ENCODE data around the gene PRIM1. TPM values are rescaled to one million over a fixed set of nuclear protein-coding genes. Genes with fewer than 3 reads are reported as not detected.
"Not testable (repeated sequence)": the region's sequence is repeated elsewhere in the genome, so short reads cannot be mapped to it uniquely, and the experiment has no call there.

Gene PRIM1
- total RNA-seq, 1 experiment from 2014 or later, result 52.5 TPM

- no peak for DNase-seq (ENCODE audit: low read depth)
Observed at GRCh38 chr12:56760460-56760859, 8.3 kb upstream of the PRIM1 start.

DNA sequence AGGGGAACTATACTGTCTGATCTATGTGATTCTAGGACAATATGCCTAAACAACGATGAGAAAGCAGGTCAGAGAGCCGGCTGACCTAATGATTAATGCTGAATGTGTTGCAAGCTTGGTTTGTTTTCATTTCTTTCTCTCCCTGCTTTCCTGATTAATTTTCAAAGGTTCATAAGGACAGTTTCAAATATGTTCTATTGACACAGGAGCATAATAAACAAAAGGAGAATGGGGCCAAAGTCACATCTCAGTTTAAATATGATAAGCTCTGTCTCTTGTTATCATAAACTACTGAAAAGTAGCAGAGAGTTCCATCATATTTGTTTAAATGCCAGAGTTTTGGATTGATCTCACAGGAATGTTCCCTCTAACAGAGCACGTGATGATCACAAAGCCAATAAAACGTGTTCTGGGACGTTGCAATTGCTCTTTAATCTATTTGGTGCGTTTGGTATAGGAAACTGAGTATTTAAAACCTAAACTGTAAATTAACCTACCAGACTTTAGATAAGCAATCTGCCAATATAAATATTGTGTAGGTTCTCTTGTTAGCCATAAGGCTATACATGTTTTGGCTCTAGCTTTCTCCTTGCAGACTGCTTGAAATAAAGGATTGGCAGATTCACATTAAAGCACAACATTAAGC lies 7.3 kb upstream of the PRIM1 start:
- no peak for DNase-seq (ENCODE audit: low read depth)

GRCh38 chr12:56758728-56759262 lies 6.7 kb upstream of the PRIM1 start:
- DNase-seq (ENCODE audit: low read depth), result no peak

DNA sequence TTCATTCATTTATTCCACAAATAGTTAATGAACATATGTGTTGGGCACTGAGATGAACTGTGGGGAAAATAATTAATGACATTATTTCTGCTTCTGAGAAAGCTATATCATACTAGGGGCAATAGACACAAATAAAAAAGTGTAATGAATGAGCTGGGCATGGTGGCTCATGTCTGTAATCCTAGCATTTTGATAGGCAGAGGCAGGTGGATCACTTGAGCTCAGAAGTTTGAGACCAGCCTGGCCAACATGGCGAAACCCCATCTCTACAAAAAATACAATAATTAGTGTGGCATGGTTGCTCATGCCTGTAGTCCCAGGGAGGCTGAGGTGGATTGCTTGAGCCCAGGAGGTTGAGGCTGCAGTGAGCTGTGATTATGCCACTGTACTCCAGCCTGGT lies 5.8 kb upstream of the PRIM1 start:
- DNase-seq (ENCODE audit: low read depth), result not testable (repeated sequence)

DNA sequence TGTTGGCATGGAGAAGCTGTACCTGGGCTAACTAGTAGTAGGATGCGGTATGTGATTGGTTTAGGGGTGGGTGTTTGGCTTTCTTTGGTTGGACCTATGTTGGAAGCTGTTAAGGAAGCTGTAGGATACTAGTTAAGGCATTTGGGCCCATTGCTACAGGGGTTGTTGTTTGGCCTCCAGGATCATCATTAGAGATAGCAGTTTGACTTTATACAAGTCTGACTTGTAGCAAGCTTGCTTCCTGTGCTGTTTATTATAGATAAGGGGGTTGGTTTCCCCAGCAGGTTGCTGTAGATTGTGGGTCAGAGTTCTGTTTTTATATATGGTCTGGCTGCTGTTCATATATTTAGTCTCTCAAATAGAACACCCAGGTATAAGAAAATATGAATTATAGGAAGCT lies 1.4 kb upstream of the PRIM1 start:
- no peak for DNase-seq (ENCODE audit: low read depth)

GRCh38 chr12:56750596-56750995 lies 1.5 kb downstream of the PRIM1 start:
- DNase-seq (ENCODE audit: low read depth), result not testable (repeated sequence)

GRCh38 chr12:56749853-56750252 lies 2.3 kb downstream of the PRIM1 start:
- DNase-seq (ENCODE audit: low read depth), result no peak

DNA sequence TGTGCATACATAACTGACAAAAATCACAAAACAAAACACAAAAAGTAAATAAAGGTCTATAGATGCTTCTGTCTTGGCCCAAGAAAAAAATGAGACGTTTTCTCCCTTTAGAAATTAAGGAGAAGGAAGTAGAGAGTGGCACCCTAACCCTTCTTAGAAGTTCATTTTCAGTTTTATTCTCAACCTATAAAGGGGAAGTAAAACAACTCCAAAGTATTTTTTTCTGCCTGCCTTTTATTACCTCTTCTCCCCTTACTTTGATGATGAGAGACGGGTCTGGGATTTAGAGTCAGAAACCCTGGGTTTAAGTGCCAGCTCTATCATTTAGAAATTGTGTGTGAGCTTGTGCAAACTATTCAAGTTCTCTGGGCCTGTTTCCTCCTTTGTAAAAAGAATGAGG lies 2.8 kb downstream of the PRIM1 start:
- no peak for DNase-seq (ENCODE audit: low read depth)

- DNase-seq (ENCODE audit: low read depth), result no peak
Observed at GRCh38 chr12:56728139-56728861, 23.8 kb downstream of the PRIM1 start.

DNA sequence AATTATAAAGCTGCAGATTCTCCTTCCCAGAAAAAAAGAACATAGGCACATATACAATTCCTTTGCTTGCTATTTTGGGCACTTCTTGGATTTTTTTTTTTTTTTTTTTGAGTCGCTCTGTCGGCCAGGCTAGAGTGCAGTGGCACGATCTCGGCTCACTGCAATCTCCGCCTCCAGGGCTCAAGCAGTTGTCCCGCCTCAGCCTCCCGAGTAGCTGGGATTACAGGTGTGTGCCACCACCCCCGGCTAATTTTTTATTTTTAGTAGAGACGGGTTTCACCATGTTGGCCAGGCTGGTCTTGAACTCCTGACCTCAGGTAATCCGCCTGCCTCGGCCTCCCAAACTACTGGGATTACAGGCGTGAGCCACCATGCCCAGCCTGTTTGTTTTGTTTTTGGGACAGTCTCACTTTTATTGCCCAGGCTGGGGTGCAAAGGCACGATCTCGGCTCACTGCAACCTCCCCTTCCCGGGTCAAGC lies 25.9 kb downstream of the PRIM1 start:
- not testable (repeated sequence) for DNase-seq (ENCODE audit: low read depth)

GRCh38 chr12:56725723-56726102 lies 26.4 kb downstream of the PRIM1 start:
- no peak for DNase-seq (ENCODE audit: low read depth)

DNA sequence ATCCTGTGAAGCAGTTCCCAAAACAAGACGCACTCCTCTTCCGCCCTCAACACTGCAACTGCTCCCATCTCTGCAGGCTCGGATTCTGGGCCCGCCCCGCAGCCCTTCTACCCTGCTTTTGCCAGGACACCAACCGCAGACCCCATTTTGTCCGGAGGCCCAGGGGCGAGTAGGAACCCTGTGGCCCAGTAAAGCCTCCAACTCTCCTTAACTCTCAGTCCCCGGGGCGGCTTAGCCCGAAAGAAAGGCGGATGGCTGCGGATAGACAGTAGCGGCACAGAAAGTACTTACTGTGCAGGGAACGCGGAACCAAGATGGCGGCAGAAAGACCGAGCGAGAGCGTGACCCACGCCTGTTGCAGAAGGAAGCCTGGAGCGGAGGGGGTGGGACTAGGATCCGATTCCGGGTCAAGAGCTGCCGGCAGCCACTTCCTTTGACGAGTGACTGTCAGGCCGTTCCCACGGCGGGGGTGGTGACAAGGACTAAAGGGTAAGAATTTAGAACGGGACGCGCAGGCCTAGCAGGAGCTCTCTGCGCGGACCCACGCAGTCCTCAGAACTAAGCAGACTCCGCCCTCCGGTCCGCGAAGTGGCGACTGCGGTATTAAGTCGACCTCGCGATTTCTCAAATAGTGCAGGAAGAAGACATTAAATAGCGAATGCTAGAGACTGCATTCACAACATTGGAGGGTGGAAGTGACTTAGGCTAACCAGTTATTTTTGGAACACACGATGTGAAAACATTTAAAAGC lies 27.0 kb downstream of the PRIM1 start, which contains the start of gene NACA:
TSS of gene NACA (minus strand) at position 328 of the 751 bp plus-strand sequence. CDS start 778 bp downstream, outside the sequence.
- DNase-seq (ENCODE audit: low read depth), result peak; percentile 98

DNA sequence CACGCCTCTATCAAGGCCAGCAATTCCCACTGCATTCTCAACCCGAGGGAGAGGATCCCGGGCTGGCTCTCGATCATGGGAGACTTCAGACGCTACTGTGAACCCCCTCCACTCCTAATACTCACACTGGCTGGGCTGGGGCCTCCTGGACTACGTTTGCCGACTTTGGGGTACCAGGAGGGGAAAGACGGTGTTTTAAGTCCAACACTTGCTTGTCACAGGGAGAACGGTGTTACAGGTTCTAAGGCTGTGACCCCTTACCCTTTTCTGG lies 27.5 kb downstream of the PRIM1 start:
- DNase-seq (ENCODE audit: low read depth), result no peak

- peak; percentile 71 for DNase-seq (ENCODE audit: low read depth)
Observed at GRCh38 chr12:56723889-56724700, 28.0 kb downstream of the PRIM1 start.

GRCh38 chr12:56723352-56723751 lies 28.8 kb downstream of the PRIM1 start:
- no peak for DNase-seq (ENCODE audit: low read depth)

DNA sequence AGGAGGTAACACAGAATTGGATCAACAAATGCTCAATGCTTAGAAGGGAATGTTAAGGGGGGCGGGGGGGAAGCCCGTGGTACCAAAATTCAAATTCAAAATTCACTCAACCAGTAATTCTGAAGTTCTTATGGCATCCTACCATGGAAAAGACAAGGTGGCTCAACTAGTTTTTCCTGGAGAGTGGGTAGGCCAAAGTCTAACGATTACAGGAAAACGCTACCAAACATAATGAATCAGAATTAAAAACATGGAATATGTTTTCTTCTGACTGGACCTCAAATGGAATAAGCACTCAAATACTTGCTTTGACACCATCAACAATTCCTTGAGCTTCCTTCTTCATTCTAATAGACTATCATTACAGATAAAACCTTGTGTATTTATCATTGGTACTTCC lies 29.3 kb downstream of the PRIM1 start:
- no peak for DNase-seq (ENCODE audit: low read depth)

DNA sequence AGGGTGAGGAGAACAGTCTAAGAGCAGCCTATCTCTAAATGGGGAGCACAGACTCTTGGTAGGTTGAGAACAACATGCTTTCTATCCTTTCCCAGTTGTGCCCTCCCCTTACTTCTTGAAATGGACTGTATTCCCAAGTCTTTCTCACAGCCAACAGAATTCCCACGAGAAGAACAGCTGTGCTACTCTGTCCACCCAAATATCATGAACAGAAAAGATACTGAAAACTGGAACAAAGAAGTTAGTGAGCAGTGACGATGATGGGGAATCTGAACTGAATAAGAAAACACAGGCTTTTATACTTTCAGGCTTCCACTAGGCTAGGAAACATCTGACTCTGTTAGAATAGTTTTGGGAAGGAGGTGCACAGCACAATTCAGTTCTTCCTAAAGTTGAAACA lies 30.4 kb downstream of the PRIM1 start:
- DNase-seq (ENCODE audit: low read depth), result no peak

- DNase-seq (ENCODE audit: low read depth), result no peak
Observed at GRCh38 chr12:56721216-56721615, 30.9 kb downstream of the PRIM1 start.

- DNase-seq (ENCODE audit: low read depth), result no peak
Observed at GRCh38 chr12:56720731-56721151, 31.4 kb downstream of the PRIM1 start.

DNA sequence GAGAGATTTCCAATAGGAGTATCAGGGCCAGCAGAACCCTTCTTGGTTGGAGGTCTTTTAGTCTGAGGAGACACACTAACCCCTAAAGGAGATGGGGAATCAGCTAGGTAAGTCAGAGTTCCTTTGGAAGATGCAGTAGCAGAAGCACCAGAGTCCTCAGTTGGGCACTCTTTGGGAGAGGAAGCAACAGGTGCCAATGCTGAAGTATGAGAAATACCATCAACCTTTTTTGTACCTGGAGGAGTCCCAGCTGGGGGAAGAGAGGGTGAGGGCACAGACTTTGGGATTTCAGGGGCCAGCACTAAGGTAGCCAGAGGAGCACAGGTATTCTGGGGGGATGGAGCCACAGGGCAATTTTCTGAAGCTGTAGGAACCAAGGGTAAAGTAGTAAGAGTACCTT lies 33.1 kb downstream of the PRIM1 start:
- DNase-seq (ENCODE audit: low read depth), result no peak

- no peak for DNase-seq (ENCODE audit: low read depth)
Observed at GRCh38 chr12:56718636-56719035, 33.5 kb downstream of the PRIM1 start.

DNA sequence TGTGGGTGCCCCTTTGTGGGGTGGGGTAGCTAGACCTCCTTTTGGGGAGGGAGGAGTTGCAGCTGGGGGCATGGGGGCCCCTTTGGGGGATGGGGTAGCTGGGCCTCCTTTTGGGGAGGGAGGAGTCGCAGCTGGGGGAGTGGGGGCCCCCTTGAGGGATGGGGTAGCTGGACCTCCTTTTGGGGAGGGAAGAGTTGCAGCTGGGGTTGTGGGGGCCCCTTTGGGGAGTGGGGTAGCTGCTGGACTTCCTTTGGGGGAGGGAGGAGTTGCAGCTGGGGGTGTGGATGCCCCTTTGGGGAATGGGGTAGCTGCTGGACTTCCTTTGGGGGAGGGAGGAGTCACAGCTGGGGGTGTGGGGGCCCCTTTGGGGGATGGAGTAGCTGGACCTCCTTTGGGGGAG lies 34.0 kb downstream of the PRIM1 start:
- no peak for DNase-seq (ENCODE audit: low read depth)

Data from M059J (cell line).